GM18499 (cell line): ENCODE data around the gene TMEM100.

Experiments used
- ATAC-seq: cut with Tn5 transposase; IDR thresholded peaks from one replicate; pipeline ENCODE4 v1.9.1; 2021; ENCODE audit warnings: moderate number of reproducible peaks; ENCODE audit not compliant: insufficient read depth, unreplicated experiment

TMEM100 gene

GRCh38 chr17:55745258-55745657 lies 22.6 kb upstream of the TMEM100 start:
- ATAC-seq = no peak

DNA sequence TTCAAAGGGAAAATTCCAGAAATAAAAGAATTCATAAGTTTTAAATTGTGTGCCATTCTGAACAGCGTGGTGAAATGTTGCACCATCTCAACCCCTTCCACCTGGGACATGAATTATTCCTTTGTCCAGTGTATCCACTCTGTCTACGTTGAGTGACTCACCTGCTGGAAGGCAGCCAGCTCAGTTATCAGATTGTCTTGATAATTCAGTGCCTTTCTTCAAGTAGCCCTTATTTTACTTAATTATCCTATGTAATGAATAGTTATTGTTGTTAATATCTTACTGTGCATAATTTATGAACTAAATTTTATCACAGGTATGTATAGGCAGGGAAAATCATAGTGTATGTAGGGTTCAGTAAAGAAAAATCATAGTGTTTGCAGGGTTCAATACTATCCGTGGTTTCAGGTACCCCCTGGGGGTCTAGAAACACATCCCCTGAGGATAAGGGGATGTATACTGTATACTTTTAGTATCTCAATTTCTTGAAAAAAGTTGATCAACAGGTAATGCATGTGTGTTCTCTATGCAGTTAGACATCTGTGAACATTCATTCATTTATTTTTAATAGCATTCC lies 20.5 kb upstream of the TMEM100 start:
- ATAC-seq = no peak

GRCh38 chr17:55742272-55743102 lies 19.8 kb upstream of the TMEM100 start:
- peak; percentile 79 for ATAC-seq

DNA sequence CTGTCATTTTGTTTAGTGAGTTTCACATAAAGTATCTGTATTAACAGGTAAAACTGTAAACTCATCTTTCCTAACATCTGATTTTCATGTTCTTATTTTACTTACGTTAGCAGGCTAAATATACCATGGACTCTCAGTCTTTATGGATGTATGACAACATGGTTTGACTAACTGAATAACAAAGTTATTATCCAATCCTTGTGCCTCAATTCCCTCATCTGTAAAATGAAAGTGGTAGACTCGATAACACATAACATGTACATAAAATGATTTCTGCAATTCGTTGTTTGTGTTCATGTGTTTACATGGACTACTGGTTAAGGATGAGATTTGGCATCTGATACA lies 18.7 kb upstream of the TMEM100 start:
- no peak for ATAC-seq

DNA sequence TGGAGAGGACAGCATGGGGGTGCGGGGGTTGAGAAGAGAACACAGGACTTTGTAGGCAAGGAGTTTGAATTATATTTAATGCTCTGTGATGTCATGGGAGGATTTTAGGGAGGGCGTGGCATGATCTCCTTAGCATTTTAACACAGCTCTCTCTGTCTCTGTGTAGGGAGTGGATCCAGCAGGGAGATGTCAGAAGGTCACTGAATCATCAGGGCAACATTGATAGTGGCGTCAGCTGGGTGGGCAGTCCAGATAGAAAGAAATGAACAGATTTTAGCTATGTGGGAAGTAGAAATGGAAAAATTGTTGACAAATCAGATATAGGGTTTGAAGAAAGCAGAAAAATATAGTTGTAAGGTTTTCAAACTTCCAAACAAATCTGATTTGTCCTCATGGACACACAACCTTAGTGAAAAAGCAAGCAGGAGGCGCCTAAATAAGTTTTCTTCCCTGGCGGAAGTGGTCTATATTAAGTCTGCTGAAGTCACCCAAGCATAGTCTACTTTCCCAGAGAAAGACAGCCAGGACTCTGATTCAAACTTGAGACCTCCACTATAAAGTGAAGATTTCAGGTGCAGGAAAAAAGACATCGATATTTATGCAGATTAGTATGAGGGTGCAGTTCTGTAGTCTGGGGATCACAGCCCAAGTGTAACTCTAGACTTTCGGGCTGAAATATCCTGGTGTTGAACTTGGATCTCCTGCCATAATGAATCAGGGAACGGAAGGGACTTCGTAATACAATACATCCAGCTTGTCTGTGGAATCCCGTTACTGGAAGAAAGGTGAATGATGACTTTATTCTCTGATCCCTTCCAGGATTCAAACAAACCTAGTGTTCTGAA lies 18.1 kb upstream of the TMEM100 start:
- no peak for ATAC-seq

- ATAC-seq = no peak
Observed at GRCh38 chr17:55737976-55738501, 15.4 kb upstream of the TMEM100 start.

GRCh38 chr17:55735731-55736405 lies 13.2 kb upstream of the TMEM100 start:
- ATAC-seq = no peak

DNA sequence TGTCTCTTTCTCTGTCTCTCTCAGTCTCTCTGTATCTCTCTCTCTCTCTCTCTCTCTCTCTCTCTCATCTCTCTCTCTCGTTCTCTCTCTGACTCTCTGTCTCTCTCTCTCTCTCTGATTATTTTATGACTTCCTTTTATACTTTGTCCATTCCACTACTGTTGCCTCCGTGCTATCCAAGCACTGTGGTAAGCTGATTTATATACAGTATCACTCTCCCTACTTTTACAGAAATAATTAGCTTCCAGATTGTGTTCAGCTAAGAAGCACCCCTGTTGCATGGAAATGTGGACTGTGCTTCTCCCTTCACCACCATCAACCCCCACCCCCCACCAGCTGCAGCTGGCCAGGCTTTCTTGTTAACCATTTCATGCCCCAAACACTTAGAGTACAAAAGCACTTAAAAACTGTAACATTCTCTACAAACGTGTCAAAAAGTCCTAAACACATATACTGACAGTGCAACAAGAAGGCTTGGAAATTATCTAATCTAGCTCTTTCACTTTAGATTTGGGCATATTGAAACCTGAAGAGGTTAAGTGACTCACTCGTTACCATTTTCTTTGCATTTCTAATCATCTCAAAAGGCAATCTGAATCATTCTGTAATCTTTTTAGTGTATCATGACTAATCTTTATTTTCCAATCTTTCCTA lies 11.6 kb upstream of the TMEM100 start:
- ATAC-seq = peak; percentile 72

- ATAC-seq = no peak
Observed at GRCh38 chr17:55731586-55732250, 9.1 kb upstream of the TMEM100 start.

- ATAC-seq = no peak
Observed at GRCh38 chr17:55730808-55731207, 8.1 kb upstream of the TMEM100 start.

DNA sequence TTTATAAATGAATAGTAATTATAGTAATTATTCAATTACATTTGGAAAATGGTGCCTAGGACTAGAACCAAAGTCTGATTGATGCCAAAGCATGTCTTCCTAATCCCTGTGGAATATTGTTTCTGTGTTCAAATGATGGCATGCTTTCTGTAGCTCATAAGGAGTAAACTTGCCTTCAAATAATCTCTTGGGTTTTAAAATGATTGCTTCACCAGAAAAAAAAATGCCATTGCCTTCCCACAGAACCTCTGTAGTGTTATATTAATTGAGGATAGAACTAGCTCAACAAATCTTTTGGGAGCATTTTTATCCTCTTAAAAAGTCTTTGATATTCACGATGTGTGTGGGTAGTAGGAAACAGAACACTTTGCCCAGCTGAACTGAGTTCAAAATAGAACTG lies 7.7 kb upstream of the TMEM100 start:
- ATAC-seq = no peak

- ATAC-seq = no peak
Observed at GRCh38 chr17:55729484-55729883, 6.8 kb upstream of the TMEM100 start.

DNA sequence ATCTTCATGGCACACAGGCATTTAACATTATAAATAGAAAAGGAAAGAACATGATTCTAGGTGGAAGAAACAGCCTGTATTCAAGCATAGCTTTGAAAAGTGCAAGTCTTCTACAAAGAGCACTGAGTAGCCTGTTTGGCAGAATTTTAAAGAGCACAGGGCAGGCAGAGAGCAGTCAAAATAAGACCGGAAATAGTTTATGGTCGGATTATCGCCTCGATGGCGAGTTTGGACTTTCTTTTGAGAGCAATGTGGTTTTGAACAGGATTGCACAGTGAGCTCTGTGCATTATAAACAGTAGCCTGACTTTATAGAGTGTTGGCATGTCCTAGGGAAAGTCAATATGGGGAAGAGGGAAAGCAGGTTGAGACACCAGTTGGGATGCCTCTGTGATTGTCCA lies 6.2 kb upstream of the TMEM100 start:
- ATAC-seq = no peak

DNA sequence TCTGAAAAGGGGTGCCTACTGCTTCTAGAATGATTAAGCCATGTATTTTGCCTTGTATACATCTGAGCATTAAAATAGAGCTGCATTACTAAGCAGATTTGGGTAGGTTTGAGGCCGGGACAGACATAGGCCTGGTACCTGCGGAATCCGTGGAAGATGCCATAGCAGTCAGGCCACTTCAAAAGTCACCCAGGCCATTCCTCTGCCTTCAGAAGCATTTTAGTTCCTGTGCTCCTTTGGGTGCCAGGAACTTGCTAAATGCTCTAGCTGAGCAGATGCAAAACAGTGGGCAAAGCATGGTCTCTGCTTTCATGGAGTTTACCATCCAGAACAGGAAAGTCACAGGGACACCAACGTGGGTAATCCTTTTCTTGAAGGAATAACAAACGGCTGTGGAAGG lies 5.7 kb upstream of the TMEM100 start:
- no peak for ATAC-seq

GRCh38 chr17:55727920-55728319 lies 5.3 kb upstream of the TMEM100 start:
- ATAC-seq = no peak

GRCh38 chr17:55727275-55727674 lies 4.6 kb upstream of the TMEM100 start:
- ATAC-seq = no peak

- ATAC-seq = no peak
Observed at GRCh38 chr17:55726440-55726839, 3.8 kb upstream of the TMEM100 start.

DNA sequence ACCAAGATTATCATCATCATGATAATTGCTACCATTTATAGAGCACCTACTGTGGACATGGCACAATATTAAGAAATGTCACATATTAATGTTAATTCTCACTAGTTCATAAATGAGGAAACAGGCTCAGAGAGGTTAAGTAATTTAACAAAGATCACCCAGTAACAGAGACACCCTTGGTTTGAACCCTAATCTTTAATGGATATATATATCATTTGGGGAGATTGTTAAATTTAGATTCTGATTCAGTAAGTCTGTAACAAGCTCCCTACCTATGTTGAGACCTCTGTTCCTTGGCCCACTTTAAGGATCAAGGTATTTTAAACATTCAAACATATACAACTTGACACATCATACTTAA lies 804 bp upstream of the TMEM100 start:
- ATAC-seq = no peak

DNA sequence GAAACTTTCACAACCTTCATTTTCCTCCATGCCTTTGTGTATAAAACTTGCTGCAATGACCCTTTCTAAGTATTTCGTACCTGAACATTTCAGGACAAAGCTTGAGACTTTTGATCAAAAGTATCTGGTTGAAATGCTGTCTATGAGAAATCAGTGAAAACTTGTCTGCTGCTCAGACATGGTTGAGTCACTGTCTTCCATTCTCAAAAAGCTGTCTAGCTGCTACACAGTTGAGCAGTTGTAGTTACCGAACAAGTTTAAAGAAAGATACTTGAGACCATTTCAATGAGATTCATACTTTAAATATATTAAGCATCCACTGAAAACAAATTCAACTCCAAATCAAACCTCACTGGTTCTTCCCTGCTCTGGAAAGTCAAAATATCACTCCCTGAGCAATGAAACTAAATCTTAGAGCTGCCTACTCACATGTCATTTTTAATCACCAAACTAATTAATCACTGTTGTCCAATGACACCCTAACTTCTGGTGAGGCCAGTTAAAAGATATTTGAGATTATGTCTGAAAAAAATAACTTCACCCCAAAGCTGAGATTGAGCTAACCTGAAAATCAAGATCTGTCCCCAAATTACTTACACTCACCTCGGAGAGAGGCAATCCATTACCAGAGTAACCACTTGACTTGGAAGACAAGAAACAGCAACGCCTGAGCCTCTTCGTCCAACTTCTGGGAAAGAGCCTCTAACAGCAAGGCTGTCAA lies 488 bp downstream of the TMEM100 start:
- no peak for ATAC-seq
